C4-2B (cell line): ENCODE measurements around the gene HIVEP3.

Experiments
- ZFX ChIP-seq: fragments of 450-650 bp; IDR thresholded peaks from 2 replicates; pipeline ENCODE4 v1.6.1; 2017
- TF ChIP-seq, protein P1 (sequence below): fragments of 450-650 bp; conservative IDR thresholded peaks from 2 replicates; pipeline ENCODE4 v1.5.1; 2017; ENCODE audit warnings: mild to moderate bottlenecking

DNA sequence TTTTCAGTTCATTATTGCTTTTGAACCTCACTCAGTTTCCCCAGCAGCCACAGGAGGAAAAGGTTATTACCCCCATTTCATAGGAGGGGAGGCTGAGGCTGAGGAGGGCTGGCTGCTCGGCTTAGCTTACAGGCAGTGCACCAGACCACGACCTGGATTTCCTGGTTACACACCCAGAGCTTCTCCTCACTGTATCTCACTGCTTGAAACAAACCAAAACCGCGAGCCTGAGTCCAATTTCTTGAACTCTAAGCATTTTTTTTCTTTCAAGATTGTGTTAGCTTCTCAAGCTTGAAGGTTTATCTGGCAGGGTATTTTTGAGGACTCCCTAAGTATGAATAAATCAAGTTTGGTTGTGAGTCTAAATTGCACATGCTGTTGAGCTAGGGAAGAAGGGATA is 245.3 kb downstream of the HIVEP3 start:
- TF ChIP-seq, protein P1, sequence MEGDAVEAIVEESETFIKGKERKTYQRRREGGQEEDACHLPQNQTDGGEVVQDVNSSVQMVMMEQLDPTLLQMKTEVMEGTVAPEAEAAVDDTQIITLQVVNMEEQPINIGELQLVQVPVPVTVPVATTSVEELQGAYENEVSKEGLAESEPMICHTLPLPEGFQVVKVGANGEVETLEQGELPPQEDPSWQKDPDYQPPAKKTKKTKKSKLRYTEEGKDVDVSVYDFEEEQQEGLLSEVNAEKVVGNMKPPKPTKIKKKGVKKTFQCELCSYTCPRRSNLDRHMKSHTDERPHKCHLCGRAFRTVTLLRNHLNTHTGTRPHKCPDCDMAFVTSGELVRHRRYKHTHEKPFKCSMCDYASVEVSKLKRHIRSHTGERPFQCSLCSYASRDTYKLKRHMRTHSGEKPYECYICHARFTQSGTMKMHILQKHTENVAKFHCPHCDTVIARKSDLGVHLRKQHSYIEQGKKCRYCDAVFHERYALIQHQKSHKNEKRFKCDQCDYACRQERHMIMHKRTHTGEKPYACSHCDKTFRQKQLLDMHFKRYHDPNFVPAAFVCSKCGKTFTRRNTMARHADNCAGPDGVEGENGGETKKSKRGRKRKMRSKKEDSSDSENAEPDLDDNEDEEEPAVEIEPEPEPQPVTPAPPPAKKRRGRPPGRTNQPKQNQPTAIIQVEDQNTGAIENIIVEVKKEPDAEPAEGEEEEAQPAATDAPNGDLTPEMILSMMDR, result no peak
- TF ChIP-seq ZFX, result no peak
